ENCODE results near the gene GSS. TPM values are rescaled to one million over a fixed set of nuclear protein-coding genes. Genes with fewer than 3 reads are reported as not detected.

Gene GSS
- total RNA-seq, 1 experiment from 2014 or later = 110 TPM

GRCh38 chr20:34988191-34988540 lies 32.6 kb upstream of the GSS start:
- Mint-ChIP-seq H3K27me3 (ENCODE audit: unreplicated experiment) (peaks cover 35% of the 10 kb centered on the region), H3K9me3 (ENCODE audit: low read depth, unreplicated experiment) (no peaks in the 10 kb centered on the region), H3K4me3 (ENCODE audit: low read depth, unreplicated experiment) (no peak overlapping the region), H3K4me1 (ENCODE audit: low read depth, unreplicated experiment) (peaks cover 18% of the 10 kb centered on the region), H3K27ac (ENCODE audit: unreplicated experiment) (peak overlapping the region; percentile 7), H3K36me3 (ENCODE audit: insufficient read depth, unreplicated experiment) (peaks cover 62% of the 10 kb centered on the region)
- intact Hi-C loops (cut with micrococcal nuclease; ENCODE audit: unreplicated experiment) = no loop called here
- CTCF ChIA-PET = interaction anchor here (0.6 to 1.1 kb wide), 2 partner anchors 19 to 24 kb away, joined by 3 read pairs; no protein-coding TSS in a partner anchor
- TF ChIP-seq CTCF (IDR thresholded peaks at IDR 0.05; ENCODE audit: unreplicated experiment) = no peak
- no TSS peak for BruUV-seq (replicated peaks)
- DNase-seq = no peak

- BruUV-seq (replicated peaks) = TSS peak; percentile 18
- H3K4me3 Mint-ChIP-seq (ENCODE audit: low read depth, unreplicated experiment) = no peak overlapping the region
- intact Hi-C loops (cut with micrococcal nuclease; ENCODE audit: unreplicated experiment) = no loop called here
- peaks cover 18% of the 10 kb centered on the region for H3K4me1 Mint-ChIP-seq (ENCODE audit: low read depth, unreplicated experiment)
- CTCF ChIA-PET = interaction anchor here (0.6 to 1.1 kb wide), 2 partner anchors 19 to 25 kb away, joined by 3 read pairs; no protein-coding TSS in a partner anchor
- no peaks in the 10 kb centered on the region for H3K9me3 Mint-ChIP-seq (ENCODE audit: low read depth, unreplicated experiment)
- TF ChIP-seq CTCF (IDR thresholded peaks at IDR 0.05; ENCODE audit: unreplicated experiment) = no peak
- peaks cover 56% of the 10 kb centered on the region for H3K36me3 Mint-ChIP-seq (ENCODE audit: insufficient read depth, unreplicated experiment)
- peaks cover 36% of the 10 kb centered on the region for H3K27me3 Mint-ChIP-seq (ENCODE audit: unreplicated experiment)
- no peak for DNase-seq
- peak overlapping the region; percentile 7 for H3K27ac Mint-ChIP-seq (ENCODE audit: unreplicated experiment)
These were observed 31.9 kb upstream of the GSS start for GRCh38 chr20:34987288-34988190.

DNA sequence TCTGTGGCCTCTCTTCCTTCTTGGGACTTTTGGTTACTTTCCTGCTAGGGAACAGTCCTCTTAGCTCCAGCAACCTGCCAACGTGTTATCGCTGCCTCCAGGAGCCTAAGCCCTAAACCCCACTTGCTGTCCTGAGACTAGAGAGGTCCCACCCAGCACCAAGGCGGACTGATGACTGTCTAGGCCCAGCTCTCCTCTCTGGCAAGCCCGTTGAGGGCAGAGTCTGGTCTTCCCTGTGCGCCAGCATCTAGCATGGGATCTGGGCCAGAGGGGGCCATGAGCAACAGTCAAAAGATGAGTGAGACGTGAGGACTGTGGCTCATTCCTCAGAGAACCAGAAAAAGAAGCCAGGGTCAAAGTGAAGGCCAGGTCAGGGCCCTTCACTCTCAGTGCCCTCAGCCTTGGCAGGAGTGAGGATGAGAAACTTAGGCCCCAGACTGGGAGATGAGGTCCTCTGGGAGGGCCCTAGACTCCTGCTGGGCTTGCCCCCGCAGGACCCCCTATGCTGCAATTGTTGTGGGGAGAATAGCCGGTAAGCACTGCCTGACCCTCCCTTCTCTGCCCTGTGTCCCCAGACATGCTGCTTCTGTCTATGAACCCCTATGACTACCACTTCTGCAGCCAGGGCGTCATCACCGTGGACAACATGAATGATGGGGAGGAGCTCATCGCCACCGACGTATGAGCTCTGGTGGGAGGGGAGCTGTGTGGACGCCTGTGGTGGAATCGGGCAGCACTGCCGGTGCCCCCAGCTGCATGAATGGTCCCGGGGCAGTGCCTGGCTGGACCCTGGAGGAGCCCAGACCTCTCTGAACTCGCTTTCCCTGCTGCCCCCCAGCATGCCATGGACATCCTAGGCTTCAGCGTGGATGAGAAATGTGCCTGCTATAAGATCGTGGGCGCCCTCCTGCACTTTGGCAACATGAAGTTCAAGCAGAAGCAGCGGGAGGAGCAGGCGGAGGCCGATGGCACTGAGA lies 31.0 kb upstream of the GSS start:
- no peak for TF ChIP-seq CTCF (IDR thresholded peaks at IDR 0.05; ENCODE audit: unreplicated experiment)
- no peak for DNase-seq
- CTCF ChIA-PET = interaction anchor here (1.1 kb wide), 1 partner anchor 18 kb away, joined by 3 read pairs; no protein-coding TSS in a partner anchor
- Mint-ChIP-seq H3K4me3 (ENCODE audit: low read depth, unreplicated experiment) (no peak overlapping the region), H3K27me3 (ENCODE audit: unreplicated experiment) (peaks cover 36% of the 10 kb centered on the region), H3K27ac (ENCODE audit: unreplicated experiment) (peak overlapping the region; percentile 32), H3K36me3 (ENCODE audit: insufficient read depth, unreplicated experiment) (peaks cover 53% of the 10 kb centered on the region), H3K4me1 (ENCODE audit: low read depth, unreplicated experiment) (peaks cover 18% of the 10 kb centered on the region), H3K9me3 (ENCODE audit: low read depth, unreplicated experiment) (no peaks in the 10 kb centered on the region)
- BruUV-seq (replicated peaks) = no TSS peak
- intact Hi-C loops (cut with micrococcal nuclease; ENCODE audit: unreplicated experiment) = no loop called here
